NCI-H2107 treated with DMSO at 0.1 percent for 48 hours (cell line): Measurements from ENCODE around the gene MICU1.
"Not testable (repeated sequence)": the region's sequence is repeated elsewhere in the genome, so short reads cannot be mapped to it uniquely, and the experiment has no call there.

Source experiments
- DNase-seq: peaks from one replicate; lab custom pipeline; 2025; ENCODE audit not compliant: unreplicated experiment; lab: John Stamatoyannopoulos, UW

MICU1 gene

GRCh38 chr10:72390764-72391163 is 235.1 kb downstream of the MICU1 start:
- DNase-seq: no peak

GRCh38 chr10:72389716-72390115 is 236.2 kb downstream of the MICU1 start:
- DNase-seq: no peak

GRCh38 chr10:72389014-72389413 is 236.9 kb downstream of the MICU1 start:
- DNase-seq: no peak

GRCh38 chr10:72388062-72388461 is 237.8 kb downstream of the MICU1 start:
- no peak for DNase-seq

GRCh38 chr10:72386916-72387586 is 238.8 kb downstream of the MICU1 start:
- DNase-seq: no peak

GRCh38 chr10:72385724-72386123 is 240.2 kb downstream of the MICU1 start:
- no peak for DNase-seq

- not testable (repeated sequence) for DNase-seq
These were observed 240.9 kb downstream of the MICU1 start for GRCh38 chr10:72384982-72385381.

GRCh38 chr10:72379776-72380175 is 246.1 kb downstream of the MICU1 start:
- no peak for DNase-seq

GRCh38 chr10:72379062-72379461 is 246.8 kb downstream of the MICU1 start:
- no peak for DNase-seq

- no peak for DNase-seq
These were observed 250.3 kb downstream of the MICU1 start for GRCh38 chr10:72375585-72375984.

- DNase-seq: no peak
These were observed 250.7 kb downstream of the MICU1 start for GRCh38 chr10:72375173-72375572.

- DNase-seq: no peak
These were observed 255.6 kb downstream of the MICU1 start for GRCh38 chr10:72370201-72370722.

GRCh38 chr10:72367301-72367960 is 258.4 kb downstream of the MICU1 start:
- DNase-seq: no peak

GRCh38 chr10:72365106-72365895 is 260.6 kb downstream of the MICU1 start:
- DNase-seq: no peak

GRCh38 chr10:72364239-72364777 is 261.6 kb downstream of the MICU1 start:
- peak; percentile 71 for DNase-seq

- DNase-seq: no peak
These were observed 268.9 kb downstream of the MICU1 start for GRCh38 chr10:72356987-72357386.

- DNase-seq: no peak
These were observed 269.8 kb downstream of the MICU1 start for GRCh38 chr10:72356115-72356514.

GRCh38 chr10:72355214-72355555 is 270.7 kb downstream of the MICU1 start:
- DNase-seq: no peak

GRCh38 chr10:72354356-72355213 is 271.3 kb downstream of the MICU1 start, which contains the start of gene DNAJB12:
TSS of gene DNAJB12 (minus strand) at chr10:72354919. CDS start at chr10:72354897, 22 bp downstream.
- peak; percentile 75 for DNase-seq

GRCh38 chr10:72353965-72354355 is 271.9 kb downstream of the MICU1 start:
- no peak for DNase-seq
